GM12878 (cell line): ENCODE results near the gene SLC11A1.

Experiments used
- BACH1 ChIP-seq: fragments of 450-650 bp; IDR thresholded peaks from 2 replicates; pipeline ENCODE4 v1.6.1; 2017; ENCODE audit warnings: mild to moderate bottlenecking, borderline replicate concordance
- CBX5 ChIP-seq: sonication (generic); IDR thresholded peaks from 2 replicates; pipeline ENCODE4 v1.6.1; 2016; ENCODE audit warnings: low read depth, moderate library complexity, mild to moderate bottlenecking, inconsistent platforms
- CEBPB ChIP-seq, 2 experiments: fragments of 150-350 bp in 1 of 2; IDR thresholded peaks; 2 replicates each; pipeline ENCODE4 v1.6.1; 2012 to 2014; ENCODE audit warnings: low read depth in 2 of 2, low read length in 2 of 2, borderline replicate concordance in 1 of 2, inconsistent platforms in 1 of 2
- CTCF ChIP-seq, 3 experiments: IDR thresholded peaks in 2 of 3; conservative IDR thresholded peaks in 1 of 3; 2 replicates each; pipeline ENCODE4 v1.5.1; 2011; ENCODE audit warnings: low read depth in 3 of 3, low read length in 3 of 3, mild to moderate bottlenecking in 3 of 3, control low read depth in 2 of 3, moderate library complexity in 2 of 3, inconsistent platforms in 1 of 3, mixed read lengths in 1 of 3; ENCODE audit not compliant: control insufficient read depth in 2 of 3, insufficient read depth in 1 of 3; ENCODE audit errors: extremely low read depth in 1 of 3
- EP300 ChIP-seq, 2 experiments: fragments of 150-350 bp in 1 of 2; IDR thresholded peaks; 2 replicates each; pipeline ENCODE4 v1.6.1; 2011 to 2012; ENCODE audit warnings: low read depth in 2 of 2, low read length in 2 of 2, borderline replicate concordance in 1 of 2, improper control_type of control experiment in 1 of 2, inconsistent platforms in 1 of 2; ENCODE audit not compliant: control insufficient read depth in 1 of 2
- EZH2 ChIP-seq: IDR thresholded peaks from 2 replicates; pipeline ENCODE4 v1.6.1; 2012; ENCODE audit warnings: low read depth, mild to moderate bottlenecking, control low read depth, inconsistent platforms, low read length, borderline replicate concordance; ENCODE audit not compliant: control insufficient read depth
- NFXL1 ChIP-seq: fragments of 450-650 bp; IDR thresholded peaks from 2 replicates; pipeline ENCODE4 v1.6.1; 2017; ENCODE audit warnings: antibody characterized with exemption, mild to moderate bottlenecking, borderline replicate concordance
- PBX3 ChIP-seq: IDR thresholded peaks from 2 replicates; pipeline ENCODE4 v1.6.1; 2011; ENCODE audit warnings: mild to moderate bottlenecking, low read depth, low read length, moderate library complexity; ENCODE audit not compliant: insufficient replicate concordance
- POLR2A ChIP-seq: IDR thresholded peaks from 2 replicates; pipeline ENCODE4 v1.6.1; 2011; ENCODE audit warnings: low read depth, mild to moderate bottlenecking, low read length
- POLR2AphosphoS5 ChIP-seq: IDR thresholded peaks from 2 replicates; pipeline ENCODE4 v1.6.1; 2011; ENCODE audit warnings: mild to moderate bottlenecking, low read length, inconsistent platforms
- SMC3 ChIP-seq: IDR thresholded peaks from 2 replicates; pipeline ENCODE4 v1.6.1; 2011; ENCODE audit warnings: low read length, improper control_type of control experiment, borderline replicate concordance
- SP1 ChIP-seq: IDR thresholded peaks from one replicate; pipeline ENCODE4 v1.6.1; 2011; ENCODE audit warnings: low read depth, low read length
- TARDBP ChIP-seq: IDR thresholded peaks from 2 replicates; pipeline ENCODE4 v1.6.1; 2016; ENCODE audit warnings: borderline replicate concordance
- YBX1 ChIP-seq: fragments of 450-650 bp; IDR thresholded peaks from 2 replicates; pipeline ENCODE4 v1.6.1; 2016; ENCODE audit warnings: antibody characterized with exemption

GRCh38 chr2:218389333-218390150, 7.5 kb downstream of the SLC11A1 start:
- TF ChIP-seq SMC3 (no peak), CBX5 (no peak), CTCF (IDR thresholded peaks at IDR 0.05 in 2 of 3, conservative IDR thresholded peaks at IDR 0.05 in 1 of 3; ENCODE audit: control insufficient read depth in 2 of 3, extremely low read depth in 1 of 3, insufficient read depth in 1 of 3, low read depth in 3 of 3, low read length in 3 of 3) (no peak), TARDBP (no peak), POLR2A (no peak), BACH1 (no peak), POLR2AphosphoS5 (no peak), NFXL1 (no peak), CEBPB (IDR thresholded peaks at IDR 0.05; ENCODE audit: borderline replicate concordance in 1 of 2, low read depth in 2 of 2, low read length in 2 of 2) (no peak), YBX1 (no peak), SP1 (no peak), PBX3 (no peak), EP300 (IDR thresholded peaks at IDR 0.05; ENCODE audit: borderline replicate concordance in 1 of 2, control insufficient read depth in 1 of 2, low read depth in 2 of 2, low read length in 2 of 2) (no peak), EZH2 (no peak)
